Naive thymus-derived CD8-positive, alpha-beta T cell (primary cell): Measurements from ENCODE around the gene RFNG. TPM values are rescaled to one million over a fixed set of nuclear protein-coding genes. Genes with fewer than 3 reads are reported as not detected.

Source experiments
- ATAC-seq, 2 donors: fragments of 150-1000 bp; cut with Tn5 transposase in 1 of 2; sonication (Bioruptor Pico), chemical (Tn5 transposase) in 1 of 2; 1 replicate in 1 of 2; 2 replicates in 1 of 2; pipeline ENCODE4 v1.10.0; 2021; ENCODE audit warnings: mild to moderate bottlenecking in 2 of 2, moderate library complexity in 2 of 2
- POLR2A ChIA-PET: fragments of 350-600 bp; sonication (Branson Sonifier 250); formaldehyde crosslinking; loops from one replicate; lab custom pipeline; 2021; ENCODE audit warnings: antibody characterized with exemption; lab: Charles Lee
- DNase-seq, 10 donors: peaks; one replicate each; pipeline versions ENCODE4 v3.0.0 to v3.0.0-alpha.2; 2020 to 2022
- H3K27ac Mint-ChIP-seq, 10 donors: one replicate each; pipeline ENCODE4 v1.8.0; 2020 to 2022; ENCODE audit warnings: mild to moderate bottlenecking in 10 of 10, mixed read lengths in 10 of 10, moderate library complexity in 4 of 10, inconsistent platforms in 1 of 10
- H3K27me3 Mint-ChIP-seq, 5 donors: one replicate each; pipeline ENCODE4 v1.8.0; 2021 to 2022; ENCODE audit warnings: mixed read lengths in 5 of 5
- H3K36me3 Mint-ChIP-seq, 3 donors: one replicate each; pipeline ENCODE4 v1.8.0; 2020 to 2022; ENCODE audit warnings: mixed read lengths in 3 of 3, mild to moderate bottlenecking in 2 of 3, inconsistent platforms in 1 of 3
- H3K4me1 Mint-ChIP-seq, 4 donors: one replicate each; pipeline ENCODE4 v1.8.0; 2021 to 2022; ENCODE audit warnings: mixed read lengths in 4 of 4
- H3K4me3 Mint-ChIP-seq, 10 donors: one replicate each; pipeline ENCODE4 v1.8.0; 2020 to 2022; ENCODE audit warnings: mild to moderate bottlenecking in 10 of 10, mixed read lengths in 10 of 10, moderate library complexity in 6 of 10, inconsistent platforms in 1 of 10
- H3K9me3 Mint-ChIP-seq, 9 donors: one replicate each; pipeline ENCODE4 v1.8.0; 2020 to 2022; ENCODE audit warnings: mixed read lengths in 9 of 9, mild to moderate bottlenecking in 3 of 9, inconsistent platforms in 1 of 9, moderate library complexity in 1 of 9
- polyA plus RNA-seq, 3 donors: library from polyadenylated mRNA; unstranded; fragments of 300-500 nt; fragmentation: Illumina TruSeq; gene quantifications; one replicate each; pipeline ENCODE4 v1.2.3, GENCODE V29; 2021
- total RNA-seq, 8 experiments: library from RNA in 2 of 8; stranded (reverse) in 2 of 8; gene quantifications; one replicate each; pipeline ENCODE4 v1.2.3 and lab custom pipeline; 2021 to 2026

The RFNG gene
- total and polyA plus RNA-seq, 5 experiments from 2014 or later, result 2.2 to 42.1 (median 8.5) TPM

DNA sequence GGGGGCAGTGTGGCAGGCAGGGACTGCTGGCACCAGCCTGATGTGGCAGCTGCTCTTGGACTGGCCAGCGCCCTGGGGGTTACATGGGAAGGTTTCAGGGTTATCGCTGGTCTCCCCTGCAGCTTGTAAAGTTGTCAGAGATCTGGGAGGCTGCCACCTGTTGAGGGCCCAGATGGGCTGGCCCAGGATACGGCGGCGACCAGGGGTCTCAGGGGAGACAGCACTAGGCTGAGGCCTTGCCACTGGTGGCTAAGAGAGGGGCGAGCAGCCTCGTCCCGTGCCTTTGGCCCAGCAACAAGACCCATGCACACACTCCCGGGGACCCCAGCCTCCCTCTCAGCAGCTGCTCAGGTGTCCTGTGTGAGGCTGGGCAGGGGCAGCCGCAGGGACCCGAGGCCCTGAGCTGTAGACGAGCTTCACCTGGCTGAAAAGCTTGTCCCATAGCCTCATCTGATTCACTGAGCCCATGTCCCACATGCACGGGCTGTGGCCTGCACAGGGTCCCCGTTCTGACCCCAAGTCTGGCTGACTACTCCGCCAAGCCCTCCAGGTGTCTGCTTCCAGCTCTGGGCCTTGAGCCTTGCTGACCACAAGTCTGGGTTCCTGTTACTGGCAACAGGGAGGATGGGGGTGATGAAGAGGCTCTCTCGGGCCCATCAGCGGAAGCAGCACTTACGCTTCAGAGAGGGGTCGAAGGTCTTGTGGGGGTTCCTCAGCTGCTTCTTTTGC lies 7.8 kb upstream of the RFNG start:
- Mint-ChIP-seq H3K9me3 (no peaks in the 10 kb centered on the region), H3K4me1 (peaks cover 0 to 18% (median 6%) of the 10 kb centered on the region in 4 donors), H3K27ac (peak overlapping the region in 1 of 10 donors; percentile 86), H3K4me3 (no peak overlapping the region), H3K27me3 (no peaks in the 10 kb centered on the region), H3K36me3 (peaks cover 0 to 25% (median 1%) of the 10 kb centered on the region in 3 donors)
- no peak for ATAC-seq
- POLR2A ChIA-PET, result no interaction called here
- DNase-seq, result peak in 1 of 10 donors; percentile 46

GRCh38 chr17:82058855-82059249 lies 7.2 kb upstream of the RFNG start:
- Mint-ChIP-seq H3K27ac (peak overlapping the region in 2 of 10 donors; percentile 46 to 57), H3K27me3 (no peaks in the 10 kb centered on the region), H3K36me3 (peaks cover 0 to 25% (median 1%) of the 10 kb centered on the region in 3 donors), H3K4me1 (peaks cover 0 to 14% (median 4%) of the 10 kb centered on the region in 4 donors), H3K4me3 (no peak overlapping the region), H3K9me3 (no peaks in the 10 kb centered on the region)
- no peak for DNase-seq
- POLR2A ChIA-PET, result no interaction called here
- ATAC-seq, result no peak

DNA sequence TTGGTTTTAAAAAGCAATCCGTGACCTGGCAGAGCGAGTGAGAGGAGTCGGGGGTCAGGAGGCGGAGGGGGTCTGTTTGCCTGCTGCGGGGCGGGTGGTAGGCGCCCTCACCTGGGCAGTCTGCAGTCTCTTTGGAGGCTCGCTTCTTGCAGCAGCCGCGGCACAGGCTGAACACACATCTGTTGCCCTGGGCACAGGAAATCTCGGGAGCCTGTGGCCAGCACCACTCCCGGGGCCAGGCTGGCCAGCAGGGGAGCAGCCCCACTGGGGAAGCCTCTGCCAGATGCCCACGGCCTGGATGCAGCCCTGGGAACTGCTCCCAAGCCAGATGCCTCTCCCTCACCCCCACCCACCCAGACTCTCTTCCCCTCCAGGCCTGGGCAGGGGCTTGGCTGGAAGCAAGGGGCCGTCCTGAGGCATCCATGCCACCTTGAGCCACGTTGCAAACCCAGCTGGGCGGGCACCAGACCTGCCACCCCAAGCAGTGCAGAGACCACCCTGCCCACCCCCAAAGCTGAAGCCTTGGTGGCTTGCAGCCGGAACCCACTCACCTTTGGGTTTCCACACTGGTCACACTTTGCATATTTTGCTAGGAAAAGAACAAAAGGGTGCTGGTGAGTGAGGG lies 6.7 kb upstream of the RFNG start:
- POLR2A ChIA-PET, result no interaction called here
- H3K27ac Mint-ChIP-seq, result peak overlapping the region in 4 of 10 donors; percentile 41 to 75 (median 52)
- ATAC-seq (no peak), DNase-seq (peak in 1 of 10 donors; percentile 54)
- no peak overlapping the region for H3K4me3 Mint-ChIP-seq
- no peaks in the 10 kb centered on the region for H3K9me3 Mint-ChIP-seq
- H3K4me1 Mint-ChIP-seq, result peaks cover 0 to 14% (median 2%) of the 10 kb centered on the region in 4 donors
- H3K36me3 Mint-ChIP-seq, result peaks cover 0 to 25% (median 1%) of the 10 kb centered on the region in 3 donors
- no peaks in the 10 kb centered on the region for H3K27me3 Mint-ChIP-seq

DNA sequence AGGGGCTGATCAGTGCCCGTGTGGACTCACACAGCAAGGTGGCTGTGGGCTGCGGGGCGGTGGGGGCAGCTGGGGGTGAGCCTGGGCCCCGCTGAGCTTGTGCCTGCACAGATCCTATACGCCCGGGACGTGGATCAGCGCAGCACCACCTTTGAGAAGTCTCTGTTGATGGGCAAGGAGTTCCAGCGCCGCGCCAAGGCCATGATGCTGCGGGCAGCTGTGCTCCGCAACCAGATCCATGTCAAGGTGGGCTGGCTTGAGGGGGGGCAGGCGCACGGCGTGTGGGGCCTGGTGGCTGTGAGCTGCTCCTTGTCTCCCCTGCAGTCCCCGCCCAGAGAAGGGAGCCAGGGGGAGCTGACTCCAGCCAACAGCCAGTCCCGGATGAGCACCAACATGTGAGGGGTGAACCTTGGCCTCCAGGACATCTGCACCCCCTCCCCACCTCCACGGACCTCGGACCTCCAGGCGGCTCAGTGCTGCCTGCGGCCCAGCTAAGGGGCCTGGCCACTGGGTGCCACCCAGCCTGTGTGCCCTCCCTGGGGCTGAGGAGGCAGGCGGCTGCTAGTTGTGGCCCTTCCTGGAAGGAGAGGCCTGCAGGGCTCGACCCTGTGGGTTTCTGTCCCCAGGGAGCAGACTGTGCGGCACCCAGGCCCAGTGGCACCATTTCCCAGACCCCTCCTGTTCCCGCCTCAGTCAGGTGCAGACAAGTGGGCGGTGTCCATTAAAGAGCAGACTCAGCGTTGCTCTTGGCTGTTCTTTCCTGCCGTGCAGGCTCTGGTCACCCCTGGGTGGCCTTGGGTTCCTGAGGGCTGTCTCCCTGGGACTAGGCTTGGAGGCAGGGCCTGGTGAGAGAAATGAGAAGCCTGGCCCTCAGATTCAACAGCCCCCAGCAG lies 5.4 kb upstream of the RFNG start:
- H3K4me3 Mint-ChIP-seq, result peak overlapping the region in 1 of 10 donors; percentile 6
- no peaks in the 10 kb centered on the region for H3K9me3 Mint-ChIP-seq
- no peak overlapping the region for H3K27ac Mint-ChIP-seq

GRCh38 chr17:82055965-82056728 lies 4.5 kb upstream of the RFNG start:
- Mint-ChIP-seq H3K9me3 (no peaks in the 10 kb centered on the region), H3K27me3 (no peaks in the 10 kb centered on the region), H3K4me1 (peaks cover 0 to 20% (median 6%) of the 10 kb centered on the region in 4 donors), H3K27ac (peak overlapping the region in 1 of 10 donors; percentile 34), H3K4me3 (peak overlapping the region in 1 of 10 donors; percentile 6), H3K36me3 (peaks cover 0 to 23% (median 1%) of the 10 kb centered on the region in 3 donors)
- ATAC-seq, result no peak
- peak in 1 of 10 donors; percentile 45 for DNase-seq
- POLR2A ChIA-PET, result interaction anchor here (0.6 to 3.7 kb wide), 3 partner anchors 9 to 228 kb away, joined by 3 to 15 read pairs (median 3); partner anchors contain the start of gene DUS1L

More for the DNA sequence above, 5.4 kb upstream of the RFNG start:
- Mint-ChIP-seq H3K4me1 (peaks cover 0 to 20% (median 6%) of the 10 kb centered on the region in 4 donors), H3K27me3 (no peaks in the 10 kb centered on the region), H3K36me3 (peaks cover 0 to 25% (median 1%) of the 10 kb centered on the region in 3 donors)
- no peak for ATAC-seq
- peak in 1 of 10 donors; percentile 62 for DNase-seq
- POLR2A ChIA-PET, result interaction anchor here (0.7 to 3.7 kb wide), 3 partner anchors 8 to 57 kb away, joined by 3 to 15 read pairs (median 3); partner anchors contain the start of genes DCXR and DUS1L

DNA sequence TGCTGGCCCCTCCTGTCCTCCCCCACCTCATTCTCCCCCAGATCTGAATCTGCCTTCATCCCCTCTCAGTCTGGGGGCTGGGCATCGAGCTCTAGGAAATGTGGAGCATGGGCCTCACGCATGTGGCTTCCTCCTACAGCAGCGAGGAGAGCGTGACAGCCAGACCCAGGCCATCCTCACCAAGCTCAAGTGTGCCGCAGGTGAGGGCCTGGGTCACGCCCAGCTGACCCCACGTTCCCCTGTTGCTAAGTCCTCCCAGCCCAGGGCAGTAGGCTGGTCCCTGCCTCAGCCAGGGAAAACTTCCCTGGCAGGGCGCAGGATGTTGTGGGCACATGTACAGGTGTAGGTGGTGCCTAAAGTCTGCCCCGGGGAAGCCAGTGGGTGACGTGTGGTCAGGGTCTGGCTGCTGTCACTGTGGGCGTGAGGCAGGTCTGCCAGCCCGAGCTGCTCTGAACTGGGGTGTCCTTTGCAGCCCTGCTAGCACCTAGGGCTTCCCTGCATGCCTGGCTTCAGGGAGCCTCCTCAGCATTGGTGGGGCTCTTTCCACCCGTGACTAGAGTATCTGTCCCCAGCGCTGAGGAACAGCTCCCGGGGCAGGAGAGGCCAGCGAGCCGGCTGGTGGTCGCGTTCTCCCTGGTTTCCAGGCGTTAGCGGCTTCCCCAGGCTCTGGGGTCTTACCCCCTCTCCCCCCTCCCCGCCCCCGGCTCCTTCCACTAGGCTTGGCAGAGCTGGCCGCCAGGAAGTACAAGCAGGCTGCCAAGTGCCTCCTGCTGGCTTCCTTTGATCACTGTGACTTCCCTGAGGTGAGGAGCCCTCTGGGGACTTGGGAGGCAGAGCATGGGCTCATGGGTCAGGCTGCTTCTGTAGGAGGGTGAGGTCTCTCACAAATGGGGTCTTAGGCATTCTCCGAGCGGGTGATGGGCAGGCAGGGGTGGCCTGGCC lies 3.7 kb upstream of the RFNG start:
- POLR2A ChIA-PET, result interaction anchor here (3.7 kb wide), 1 partner anchor 10 kb away, joined by 15 read pairs; the partner anchor contains the start of gene DUS1L
- no peak for DNase-seq
- Mint-ChIP-seq H3K9me3 (no peaks in the 10 kb centered on the region), H3K4me1 (peaks cover 4 to 26% (median 11%) of the 10 kb centered on the region in 4 donors), H3K27me3 (no peaks in the 10 kb centered on the region), H3K36me3 (peaks cover 0 to 22% (median 1%) of the 10 kb centered on the region in 3 donors), H3K4me3 (peak overlapping the region in 4 of 10 donors; percentile 18 to 75 (median 40)), H3K27ac (peak overlapping the region in 1 of 10 donors; percentile 55)
- ATAC-seq, result no peak

- Mint-ChIP-seq H3K4me3 (peak overlapping the region in 2 of 10 donors; percentile 55 to 75), H3K4me1 (peaks cover 4 to 30% (median 14%) of the 10 kb centered on the region in 4 donors), H3K36me3 (peaks cover 0 to 19% (median 0%) of the 10 kb centered on the region in 3 donors), H3K9me3 (no peaks in the 10 kb centered on the region), H3K27ac (no peak overlapping the region), H3K27me3 (no peaks in the 10 kb centered on the region)
- DNase-seq (peak in 1 of 10 donors; percentile 58), ATAC-seq (no peak)
- POLR2A ChIA-PET, result interaction anchor here (3.7 kb wide), 1 partner anchor 11 kb away, joined by 15 read pairs; the partner anchor contains the start of gene DUS1L
Observed at GRCh38 chr17:82054351-82055022, 2.9 kb upstream of the RFNG start.

- H3K36me3 Mint-ChIP-seq, result peaks cover 0 to 18% (median 0%) of the 10 kb centered on the region in 3 donors
- peak overlapping the region in 8 of 10 donors; percentile 24 to 80 (median 44) for H3K27ac Mint-ChIP-seq
- POLR2A ChIA-PET, result interaction anchor here (5.0 kb wide), 1 partner anchor 12 kb away, joined by 38 read pairs; the partner anchor contains the start of gene DUS1L
- H3K27me3 Mint-ChIP-seq, result no peaks in the 10 kb centered on the region
- no peaks in the 10 kb centered on the region for H3K9me3 Mint-ChIP-seq
- H3K4me3 Mint-ChIP-seq, result peak overlapping the region; percentile 15 to 86 (median 79)
- ATAC-seq (no peak), DNase-seq (peak in 1 of 10 donors; percentile 57)
- peaks cover 4 to 32% (median 14%) of the 10 kb centered on the region in 4 donors for H3K4me1 Mint-ChIP-seq
Observed at GRCh38 chr17:82053556-82054263, 2.1 kb upstream of the RFNG start.

DNA sequence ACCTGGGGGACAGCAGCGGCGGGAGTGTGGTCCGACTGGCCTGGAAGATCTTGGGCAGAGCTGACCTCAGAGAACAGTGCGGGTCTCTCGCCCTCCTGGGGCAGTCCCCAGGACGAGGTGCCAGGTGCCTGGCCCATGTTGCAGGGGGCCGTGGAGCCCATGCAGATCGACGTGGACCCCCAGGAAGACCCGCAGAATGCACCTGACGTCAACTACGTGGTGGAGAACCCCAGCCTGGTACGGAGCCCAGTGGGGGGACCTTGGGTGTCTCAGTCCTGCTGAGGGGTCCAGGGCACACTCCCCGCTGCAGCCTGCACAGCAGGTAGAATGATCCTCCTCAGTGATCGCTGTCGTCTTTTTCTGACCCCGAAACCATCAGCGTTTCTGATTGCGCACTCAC lies 1.5 kb upstream of the RFNG start:
- Mint-ChIP-seq H3K4me3 (peak overlapping the region; percentile 70 to 86 (median 79)), H3K27me3 (no peaks in the 10 kb centered on the region), H3K4me1 (peaks cover 4 to 32% (median 14%) of the 10 kb centered on the region in 4 donors), H3K9me3 (no peaks in the 10 kb centered on the region), H3K36me3 (peaks cover 0 to 15% (median 0%) of the 10 kb centered on the region in 3 donors), H3K27ac (peak overlapping the region in 9 of 10 donors; percentile 24 to 80 (median 48))
- POLR2A ChIA-PET, result interaction anchor here (2.0 to 5.0 kb wide), 2 partner anchors 12 to 18 kb away, joined by 4 to 38 read pairs; partner anchors contain the start of gene DUS1L
- ATAC-seq (no peak), DNase-seq (no peak)
